Common myeloid progenitor, CD34-positive (primary cell): ENCODE data around the gene CFAP91.
A peak's percentile ranks its signal among the peaks of the same experiment; 100 is the strongest.

Experiments
- CTCF ChIA-PET: fragments of 350-600 bp; sonication (Branson Sonifier 250); formaldehyde crosslinking; loops from one replicate; lab custom pipeline; 2021; ENCODE audit warnings: antibody characterized with exemption; lab: Charles Lee
- POLR2A ChIA-PET: fragments of 350-600 bp; sonication (Branson Sonifier 250); formaldehyde crosslinking; loops from one replicate; lab custom pipeline; 2021; ENCODE audit warnings: antibody characterized with exemption; lab: Charles Lee
- DNase-seq, 3 donors: peaks; one replicate each; pipeline versions ENCODE4 v3.0.0 to v3.0.0-alpha.2; 2013
- H3K27ac ChIP-seq, 2 experiments: 1 replicate in 1 of 2; 2 replicates in 1 of 2; pipeline ENCODE4 v1.7.0; 2013; ENCODE audit warnings: inconsistent platforms in 2 of 2, low read length in 2 of 2, mild to moderate bottlenecking in 2 of 2, low read depth in 1 of 2, moderate library complexity in 1 of 2; ENCODE audit not compliant: severe bottlenecking in 2 of 2, insufficient read depth in 1 of 2, poor library complexity in 1 of 2
- H3K27me3 ChIP-seq, 5 experiments: replicated peaks in 2 of 5; 1 replicate in 3 of 5; 2 replicates in 2 of 5; pipeline versions ENCODE4 v1.6.1 to v1.7.0; 2013; ENCODE audit warnings: low read length in 4 of 5, mild to moderate bottlenecking in 2 of 5, moderate library complexity in 2 of 5, inconsistent platforms in 1 of 5; ENCODE audit not compliant: insufficient read depth in 5 of 5, control insufficient read depth in 4 of 5
- H3K36me3 ChIP-seq, 4 experiments: 1 replicate in 2 of 4; 2 replicates in 2 of 4; pipeline versions ENCODE4 v1.6.1 to v1.7.0; 2013; ENCODE audit warnings: low read length in 3 of 4, control low read depth in 1 of 4, mild to moderate bottlenecking in 1 of 4; ENCODE audit not compliant: control insufficient read depth in 4 of 4, insufficient read depth in 4 of 4
- H3K4me1 ChIP-seq, 4 experiments: 1 replicate in 3 of 4; 2 replicates in 1 of 4; pipeline versions ENCODE4 v1.6.1 to v1.7.1; 2013; ENCODE audit warnings: low read length in 3 of 4, mild to moderate bottlenecking in 3 of 4, control low read depth in 1 of 4, inconsistent platforms in 1 of 4, moderate library complexity in 1 of 4; ENCODE audit not compliant: control insufficient read depth in 4 of 4, insufficient read depth in 4 of 4; ENCODE audit errors: control extremely low read depth in 1 of 4
- H3K4me3 ChIP-seq, 7 experiments: 1 replicate in 4 of 7; 2 replicates in 3 of 7; pipeline versions ENCODE4 v1.5.1 to v1.7.0; 2013; ENCODE audit warnings: mild to moderate bottlenecking in 7 of 7, low read length in 6 of 7, moderate library complexity in 6 of 7, inconsistent platforms in 2 of 7, low read depth in 2 of 7, control low read depth in 1 of 7; ENCODE audit not compliant: insufficient read depth in 4 of 7, control insufficient read depth in 1 of 7; ENCODE audit errors: extremely low read depth in 1 of 7
- H3K9me3 ChIP-seq, 5 experiments: 1 replicate in 4 of 5; 2 replicates in 1 of 5; pipeline versions ENCODE4 v1.6.1 to v1.7.1; 2013; ENCODE audit warnings: low read length in 4 of 5, mild to moderate bottlenecking in 2 of 5, inconsistent platforms in 1 of 5, low read depth in 1 of 5, moderate library complexity in 1 of 5; ENCODE audit not compliant: control insufficient read depth in 4 of 5, insufficient read depth in 2 of 5; ENCODE audit errors: control extremely low read depth in 1 of 5
- WGBS: methylation state at CpG from one replicate; pipeline ENCODE4 v1.1.5; 2013; ENCODE audit not compliant: insufficient coverage; 5-methylcytosine and 5-hydroxymethylcytosine counted together

CFAP91 gene

GRCh38 chr3:119697394-119697793, 5.4 kb upstream of the CFAP91 start:
- Histone ChIP-seq H3K36me3 (no peaks in the 10 kb centered on the region), H3K27ac (no peak overlapping the region), H3K9me3 (peaks cover 0 to 2% (median 0%) of the 10 kb centered on the region in 5 experiments), H3K27me3 (no peaks in the 10 kb centered on the region), H3K4me1 (peaks cover 1 to 4% (median 2%) of the 10 kb centered on the region in 4 experiments), H3K4me3 (no peak overlapping the region)
- ChIA-PET POLR2A (no interaction called here), CTCF (no interaction called here)
- no peak for DNase-seq
- 100% methylated on average over 4 of the region's 5 CpGs for WGBS

GRCh38 chr3:119700269-119700919, 2.4 kb upstream of the CFAP91 start:
- WGBS: 100% methylated on average over 3 of the region's 4 CpGs

GRCh38 chr3:119700920-119701734, 1.7 kb upstream of the CFAP91 start:
- peaks cover 3 to 12% (median 10%) of the 10 kb centered on the region in 4 experiments for H3K4me1 ChIP-seq
- H3K27me3 ChIP-seq: peaks cover 0 to 8% (median 2%) of the 10 kb centered on the region in 5 experiments
- H3K36me3 ChIP-seq: no peaks in the 10 kb centered on the region
- H3K27ac ChIP-seq: no peak overlapping the region
- peaks cover 0 to 2% (median 0%) of the 10 kb centered on the region in 5 experiments for H3K9me3 ChIP-seq
- no peak overlapping the region for H3K4me3 ChIP-seq
- ChIA-PET CTCF (interaction anchor here (1.4 to 1.8 kb wide), 2 partner anchors 11 to 22 kb away, joined by 3 to 10 read pairs; no protein-coding TSS in a partner anchor), POLR2A (no interaction called here)
- DNase-seq: peak in 2 of 3 donors; percentile 31 to 32
- WGBS: 77% methylated on average over 5 of the region's 22 CpGs

More at GRCh38 chr3:119700269-119700919, 2.4 kb upstream of the CFAP91 start:
- DNase-seq: peak; percentile 58 to 89 (median 84)
- Histone ChIP-seq H3K4me3 (no peak overlapping the region), H3K36me3 (no peaks in the 10 kb centered on the region), H3K27ac (no peak overlapping the region), H3K9me3 (peaks cover 0 to 2% (median 0%) of the 10 kb centered on the region in 5 experiments), H3K27me3 (peaks cover 0 to 8% (median 2%) of the 10 kb centered on the region in 5 experiments), H3K4me1 (peaks cover 3 to 12% (median 10%) of the 10 kb centered on the region in 4 experiments)
- ChIA-PET POLR2A (no interaction called here), CTCF (interaction anchor here (1.4 to 1.8 kb wide), 2 partner anchors 10 to 22 kb away, joined by 3 to 10 read pairs; no protein-coding TSS in a partner anchor)

- WGBS: 92% methylated on average over 6 of the region's 8 CpGs
- H3K27me3 ChIP-seq: peaks cover 0 to 8% (median 2%) of the 10 kb centered on the region in 5 experiments
- peaks cover 3 to 12% (median 10%) of the 10 kb centered on the region in 4 experiments for H3K4me1 ChIP-seq
- no peaks in the 10 kb centered on the region for H3K36me3 ChIP-seq
- ChIA-PET CTCF (interaction anchor here (0.6 kb wide), 1 partner anchor 9 kb away, joined by 3 read pairs; no protein-coding TSS in a partner anchor), POLR2A (no interaction called here)
- peaks cover 0 to 2% (median 0%) of the 10 kb centered on the region in 5 experiments for H3K9me3 ChIP-seq
- no peak overlapping the region for H3K4me3 ChIP-seq
- DNase-seq: no peak
- H3K27ac ChIP-seq: no peak overlapping the region
Measured at GRCh38 chr3:119703820-119704531, 1.2 kb downstream of the CFAP91 start.

- DNase-seq: no peak
- no peak overlapping the region for H3K4me3 ChIP-seq
Measured at GRCh38 chr3:119715105-119715504, 12.3 kb downstream of the CFAP91 start.

GRCh38 chr3:119716998-119717397, 14.2 kb downstream of the CFAP91 start:
- Histone ChIP-seq H3K9me3 (no peaks in the 10 kb centered on the region), H3K4me3 (no peak overlapping the region), H3K4me1 (no peaks in the 10 kb centered on the region), H3K27me3 (no peaks in the 10 kb centered on the region), H3K27ac (no peak overlapping the region), H3K36me3 (no peaks in the 10 kb centered on the region)
- DNase-seq: no peak
- WGBS: 100% methylated on average over 3 of the region's 3 CpGs
- ChIA-PET CTCF (no interaction called here), POLR2A (no interaction called here)

More at GRCh38 chr3:119715105-119715504, 12.3 kb downstream of the CFAP91 start:
- ChIA-PET POLR2A (interaction anchor here (0.6 kb wide), 1 partner anchor 304 kb away, joined by 3 read pairs; no protein-coding TSS in a partner anchor), CTCF (interaction anchor here (1.3 kb wide), 1 partner anchor 10 kb away, joined by 4 read pairs; no protein-coding TSS in a partner anchor)
- 100% methylated on average over 1 of the region's 2 CpGs for WGBS
- Histone ChIP-seq H3K27ac (no peak overlapping the region), H3K4me1 (no peaks in the 10 kb centered on the region), H3K27me3 (no peaks in the 10 kb centered on the region), H3K36me3 (no peaks in the 10 kb centered on the region), H3K9me3 (no peaks in the 10 kb centered on the region)
